DND-41 (cell line): ENCODE measurements around the gene KCTD6.

Experiments used
- EZH2 ChIP-seq: IDR thresholded peaks from 3 replicates; pipeline ENCODE4 v1.6.1; 2012; ENCODE audit warnings: borderline replicate concordance, low read depth, mild to moderate bottlenecking, moderate library complexity, low read length, inconsistent platforms; ENCODE audit not compliant: severe bottlenecking
- TF ChIP-seq, protein P1 (sequence below): IDR thresholded peaks from 2 replicates; pipeline ENCODE4 v1.5.1; 2012; ENCODE audit warnings: borderline replicate concordance, low read length, moderate library complexity, mild to moderate bottlenecking; ENCODE audit not compliant: poor library complexity, severe bottlenecking; ENCODE audit errors: extremely low read depth

GRCh38 chr3:58482917-58483636, 8.8 kb upstream of the KCTD6 start:
- no peak for TF ChIP-seq EZH2
- TF ChIP-seq, protein P1, sequence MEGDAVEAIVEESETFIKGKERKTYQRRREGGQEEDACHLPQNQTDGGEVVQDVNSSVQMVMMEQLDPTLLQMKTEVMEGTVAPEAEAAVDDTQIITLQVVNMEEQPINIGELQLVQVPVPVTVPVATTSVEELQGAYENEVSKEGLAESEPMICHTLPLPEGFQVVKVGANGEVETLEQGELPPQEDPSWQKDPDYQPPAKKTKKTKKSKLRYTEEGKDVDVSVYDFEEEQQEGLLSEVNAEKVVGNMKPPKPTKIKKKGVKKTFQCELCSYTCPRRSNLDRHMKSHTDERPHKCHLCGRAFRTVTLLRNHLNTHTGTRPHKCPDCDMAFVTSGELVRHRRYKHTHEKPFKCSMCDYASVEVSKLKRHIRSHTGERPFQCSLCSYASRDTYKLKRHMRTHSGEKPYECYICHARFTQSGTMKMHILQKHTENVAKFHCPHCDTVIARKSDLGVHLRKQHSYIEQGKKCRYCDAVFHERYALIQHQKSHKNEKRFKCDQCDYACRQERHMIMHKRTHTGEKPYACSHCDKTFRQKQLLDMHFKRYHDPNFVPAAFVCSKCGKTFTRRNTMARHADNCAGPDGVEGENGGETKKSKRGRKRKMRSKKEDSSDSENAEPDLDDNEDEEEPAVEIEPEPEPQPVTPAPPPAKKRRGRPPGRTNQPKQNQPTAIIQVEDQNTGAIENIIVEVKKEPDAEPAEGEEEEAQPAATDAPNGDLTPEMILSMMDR = no peak
